K562 (cell line): ENCODE results near the gene TOMM40L.

Experiments
- EP300 ChIP-seq: IDR thresholded peaks from 2 replicates; pipeline ENCODE4 v1.6.1; 2012; ENCODE audit warnings: low read length, improper control_type of control experiment
- FIP1L1 ChIP-seq: fragments of 200-400 bp; formaldehyde crosslinking; IDR thresholded peaks from 2 replicates; pipeline ENCODE4 v1.6.1; 2018; ENCODE audit warnings: mild to moderate bottlenecking, low read depth, low read length; ENCODE audit not compliant: poor library complexity, severe bottlenecking
- KAT7 ChIP-seq: sonication (generic); formaldehyde crosslinking; IDR thresholded peaks from 2 replicates; pipeline ENCODE4 v1.8.0; 2022; ENCODE audit warnings: missing genetic modification reagents, mild to moderate bottlenecking, borderline replicate concordance
- MYNN ChIP-seq, 2 experiments: sonication (generic); formaldehyde crosslinking in 1 of 2; IDR thresholded peaks; 2 replicates each; pipeline versions ENCODE4 v1.5.0 to v1.6.1; 2016 to 2020; ENCODE audit warnings: antibody characterized with exemption in 1 of 2, missing genetic modification reagents in 1 of 2
- POLR2AphosphoS5 ChIP-seq: IDR thresholded peaks from 2 replicates; pipeline ENCODE4 v1.6.1; 2011; ENCODE audit warnings: mild to moderate bottlenecking, low read depth, low read length, moderate library complexity; ENCODE audit not compliant: control insufficient read depth, insufficient read depth
- RCOR1 ChIP-seq, 2 experiments: IDR thresholded peaks; 2 replicates each; pipeline ENCODE4 v1.6.1; 2012; ENCODE audit warnings: low read depth in 2 of 2, low read length in 2 of 2, borderline replicate concordance in 1 of 2, improper control_type of control experiment in 1 of 2
- TAF7 ChIP-seq: fragments of 450-650 bp; IDR thresholded peaks from 2 replicates; pipeline ENCODE4 v1.6.1; 2016; ENCODE audit warnings: missing genetic modification characterization, missing compliant biosample characterization
- TEAD4 ChIP-seq, 2 experiments: sonication (generic) in 1 of 2; formaldehyde crosslinking in 1 of 2; IDR thresholded peaks; 2 replicates each; pipeline versions ENCODE4 v1.6.1 to v1.8.0; 2012 to 2022; ENCODE audit warnings: borderline replicate concordance in 1 of 2, inconsistent platforms in 1 of 2, low read length in 1 of 2, mild to moderate bottlenecking in 1 of 2, missing genetic modification reagents in 1 of 2
- TF ChIP-seq, protein P1 (sequence below), 3 experiments: IDR thresholded peaks in 2 of 3; conservative IDR thresholded peaks in 1 of 3; 2 replicates each; pipeline ENCODE4 v1.5.1; 2011 to 2012; ENCODE audit warnings: low read length in 3 of 3, mild to moderate bottlenecking in 3 of 3, control low read depth in 2 of 3, improper control_type of control experiment in 1 of 3, inconsistent platforms in 1 of 3, low read depth in 1 of 3, mixed read lengths in 1 of 3, moderate library complexity in 1 of 3; ENCODE audit not compliant: insufficient read depth in 2 of 3
- TF ChIP-seq, protein P2 (sequence below): sonication (generic); formaldehyde crosslinking; IDR thresholded peaks from 2 replicates; pipeline ENCODE4 v1.9.0; 2022; ENCODE audit warnings: mild to moderate bottlenecking, missing genetic modification reagents

DNA sequence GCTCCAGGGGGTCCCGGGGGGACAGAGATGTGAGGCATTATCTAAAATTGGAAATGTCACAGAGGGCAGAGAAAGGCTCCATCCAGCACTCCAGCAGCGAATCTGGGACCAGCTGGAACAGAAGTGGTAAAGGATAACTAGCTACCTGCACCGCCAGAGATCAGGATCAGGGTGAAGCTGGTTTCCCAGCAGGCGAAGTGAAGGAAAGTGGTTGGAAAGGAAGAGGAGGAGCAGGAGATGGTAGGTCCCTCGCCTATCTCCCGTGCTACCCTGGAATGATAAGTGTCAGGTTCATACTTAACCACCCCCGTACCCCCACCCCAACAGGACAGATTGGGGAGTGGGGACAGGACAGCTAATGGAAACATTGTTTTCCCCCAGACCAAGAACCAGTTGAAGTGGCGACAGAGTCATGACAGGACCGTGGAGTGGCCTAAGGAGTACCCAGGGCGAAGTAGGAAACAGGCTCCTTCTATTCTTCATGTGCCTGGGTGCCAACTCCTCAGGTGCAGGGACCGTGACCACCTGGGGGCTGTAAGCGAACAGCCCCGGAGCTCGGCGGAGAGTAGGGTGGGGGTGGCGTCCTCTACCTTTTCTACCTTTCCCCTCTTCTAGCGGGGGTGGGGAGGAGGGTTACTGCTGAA is 49.3 kb upstream of the TOMM40L start:
- TF ChIP-seq EP300 = no peak
- TF ChIP-seq, protein P1, sequence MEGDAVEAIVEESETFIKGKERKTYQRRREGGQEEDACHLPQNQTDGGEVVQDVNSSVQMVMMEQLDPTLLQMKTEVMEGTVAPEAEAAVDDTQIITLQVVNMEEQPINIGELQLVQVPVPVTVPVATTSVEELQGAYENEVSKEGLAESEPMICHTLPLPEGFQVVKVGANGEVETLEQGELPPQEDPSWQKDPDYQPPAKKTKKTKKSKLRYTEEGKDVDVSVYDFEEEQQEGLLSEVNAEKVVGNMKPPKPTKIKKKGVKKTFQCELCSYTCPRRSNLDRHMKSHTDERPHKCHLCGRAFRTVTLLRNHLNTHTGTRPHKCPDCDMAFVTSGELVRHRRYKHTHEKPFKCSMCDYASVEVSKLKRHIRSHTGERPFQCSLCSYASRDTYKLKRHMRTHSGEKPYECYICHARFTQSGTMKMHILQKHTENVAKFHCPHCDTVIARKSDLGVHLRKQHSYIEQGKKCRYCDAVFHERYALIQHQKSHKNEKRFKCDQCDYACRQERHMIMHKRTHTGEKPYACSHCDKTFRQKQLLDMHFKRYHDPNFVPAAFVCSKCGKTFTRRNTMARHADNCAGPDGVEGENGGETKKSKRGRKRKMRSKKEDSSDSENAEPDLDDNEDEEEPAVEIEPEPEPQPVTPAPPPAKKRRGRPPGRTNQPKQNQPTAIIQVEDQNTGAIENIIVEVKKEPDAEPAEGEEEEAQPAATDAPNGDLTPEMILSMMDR (IDR thresholded peaks at IDR 0.05 in 2 of 3, conservative IDR thresholded peaks at IDR 0.05 in 1 of 3; ENCODE audit: insufficient read depth in 2 of 3, low read depth in 1 of 3, low read length in 3 of 3) = no peak
- TF ChIP-seq RCOR1 (IDR thresholded peaks at IDR 0.05; ENCODE audit: borderline replicate concordance in 1 of 2, low read depth in 2 of 2, low read length in 2 of 2) = no peak
- no peak for TF ChIP-seq MYNN (IDR thresholded peaks at IDR 0.05)
- TF ChIP-seq MYNN (CRISPR knock-in tag; IDR thresholded peaks at IDR 0.05) = no peak
- TF ChIP-seq TAF7 (tag) = no peak
- TF ChIP-seq POLR2AphosphoS5 = no peak
- TF ChIP-seq, protein P2, sequence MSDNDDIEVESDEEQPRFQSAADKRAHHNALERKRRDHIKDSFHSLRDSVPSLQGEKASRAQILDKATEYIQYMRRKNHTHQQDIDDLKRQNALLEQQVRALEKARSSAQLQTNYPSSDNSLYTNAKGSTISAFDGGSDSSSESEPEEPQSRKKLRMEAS (CRISPR knock-in tag) = no peak
- TF ChIP-seq KAT7 (CRISPR knock-in tag) = no peak
- TF ChIP-seq TEAD4 (IDR thresholded peaks at IDR 0.05; ENCODE audit: low read length) = no peak
- no peak for TF ChIP-seq TEAD4 (CRISPR knock-in tag; IDR thresholded peaks at IDR 0.05; ENCODE audit: borderline replicate concordance)
- TF ChIP-seq FIP1L1 = no peak
